Activated T-helper 9 cell treated with anti-CD3 and anti-CD28 coated beads, Interleukin-2, amount 50 U/mL, for 16 hours (primary cell): ENCODE measurements around the gene TENT4B.
"Not testable (repeated sequence)": the region's sequence is repeated elsewhere in the genome, so short reads cannot be mapped to it uniquely, and the experiment has no call there.

ENCODE experiments used
- DNase-seq: peaks from one replicate; pipeline ENCODE4 v3.0.0-alpha.2; 2020; ENCODE audit warnings: low read depth

TENT4B gene

DNA sequence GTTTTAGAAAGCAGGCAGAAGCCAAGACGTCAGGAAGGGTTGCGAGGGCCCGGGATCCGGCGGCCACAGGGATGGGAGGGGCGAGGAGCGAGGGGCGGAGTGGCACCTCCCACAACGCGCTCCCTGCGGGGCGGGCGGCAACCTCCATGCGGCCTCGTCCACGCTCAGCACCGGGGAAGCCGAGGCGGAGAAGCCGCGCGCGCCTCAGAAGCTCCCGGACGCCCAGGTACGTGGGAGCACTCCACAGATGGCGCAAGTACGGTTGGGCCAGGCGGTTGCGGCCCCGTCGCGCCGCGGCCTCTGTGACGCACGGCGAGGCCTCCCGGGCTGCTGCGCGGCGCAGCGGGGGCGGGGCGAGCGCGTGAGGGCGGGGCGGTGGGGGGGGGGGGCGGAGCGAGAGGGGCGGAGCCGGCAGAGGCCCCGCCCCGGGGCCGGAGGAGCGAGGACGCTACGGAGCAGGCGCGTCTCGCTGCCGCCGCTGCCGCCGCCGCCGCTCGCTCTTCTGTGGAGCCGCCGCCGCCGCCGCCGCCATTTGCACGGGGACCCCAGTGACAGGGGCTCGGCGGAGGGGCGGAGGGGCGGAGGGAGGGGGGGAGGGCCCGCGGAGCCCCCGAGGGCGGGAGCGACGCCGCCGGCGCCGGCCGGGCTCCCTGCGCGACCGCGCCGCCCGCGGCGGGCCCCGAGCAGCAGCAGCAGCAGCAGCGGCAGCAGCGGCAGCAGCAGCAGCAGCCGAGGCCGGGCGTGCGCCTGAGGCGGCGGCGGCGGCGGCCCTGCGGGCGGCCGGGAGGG is at the start of gene TENT4B:
Gene TENT4B, plus strand, starts transcription at position 500 of the 789 bp plus-strand sequence. CDS start 316 bp downstream, outside the sequence.
- DNase-seq, result peak; percentile 80

DNA sequence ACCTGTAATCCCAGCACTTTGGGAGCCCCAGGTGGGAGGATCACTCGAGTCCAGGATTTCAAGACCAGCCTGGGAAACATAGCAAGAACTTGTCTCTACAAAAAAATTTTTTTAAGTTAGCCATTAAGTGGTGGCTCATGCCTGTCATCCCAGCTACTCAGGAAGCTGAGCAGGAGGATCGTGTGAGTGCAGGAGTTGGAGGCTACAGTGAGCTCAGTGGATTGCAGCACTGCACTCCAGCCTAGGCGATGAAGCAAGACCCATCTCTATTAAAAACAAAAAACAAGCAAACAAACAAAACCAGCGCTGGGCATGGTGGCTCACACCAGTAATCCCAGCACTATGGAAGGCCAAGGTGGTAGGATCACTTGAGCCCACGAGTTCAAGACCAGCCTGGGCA is 49.3 kb upstream of the TENT4B start:
- DNase-seq, result no peak

DNA sequence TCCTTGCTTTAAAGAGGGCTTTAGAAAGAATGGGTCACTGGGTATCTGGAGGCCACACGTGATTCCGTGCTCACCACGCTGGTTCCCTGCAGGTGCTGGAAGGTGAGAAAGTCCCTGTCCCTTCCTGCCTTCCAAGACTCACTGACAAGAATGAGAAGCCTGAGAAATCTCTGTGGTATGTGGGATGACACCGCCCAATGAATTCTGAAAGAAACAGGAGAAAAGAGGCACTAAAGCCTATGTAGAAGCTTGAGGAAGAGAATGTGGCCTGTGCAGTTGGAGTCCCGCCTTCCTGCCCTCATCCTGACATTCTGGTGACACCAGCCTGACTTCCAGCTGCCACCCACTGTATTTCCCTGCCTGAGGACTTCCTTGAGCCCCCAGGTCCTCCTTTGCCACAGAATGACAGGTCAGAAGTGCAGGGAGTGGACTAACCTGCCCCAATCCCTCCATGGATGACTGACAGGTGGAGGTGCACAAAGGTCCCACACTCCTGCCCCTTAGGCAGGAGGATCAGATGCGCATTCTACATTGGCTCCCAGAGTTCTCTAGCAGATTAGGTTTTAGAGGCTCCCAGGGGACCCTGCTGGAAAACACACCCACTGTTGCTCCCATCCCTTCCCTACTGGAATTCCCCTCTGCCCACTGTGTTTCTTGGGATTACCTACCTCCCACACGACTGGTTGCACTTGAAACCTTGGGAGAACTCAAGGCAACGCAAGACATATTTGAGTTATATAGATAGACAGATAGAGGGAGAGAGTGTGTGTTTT is 38.6 kb upstream of the TENT4B start:
- no peak for DNase-seq

DNA sequence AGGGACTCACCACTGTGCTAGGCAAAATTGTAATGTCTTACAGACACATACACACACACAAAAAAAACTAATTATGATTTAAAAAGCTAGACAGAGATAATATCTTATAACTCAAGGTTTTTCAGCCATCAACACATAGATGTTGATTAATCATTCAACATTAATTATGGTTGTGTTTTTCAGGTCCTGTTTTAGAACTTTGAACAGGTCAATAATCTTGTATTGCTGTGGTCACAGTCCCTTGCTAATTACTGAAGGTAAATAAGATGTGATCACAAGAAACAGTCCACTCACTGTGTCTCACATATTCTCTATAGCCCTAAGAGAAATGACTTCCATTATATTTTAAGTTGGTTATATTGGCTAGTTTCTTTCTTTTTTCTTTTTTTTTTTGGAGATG is 32.4 kb upstream of the TENT4B start:
- DNase-seq, result no peak

DNA sequence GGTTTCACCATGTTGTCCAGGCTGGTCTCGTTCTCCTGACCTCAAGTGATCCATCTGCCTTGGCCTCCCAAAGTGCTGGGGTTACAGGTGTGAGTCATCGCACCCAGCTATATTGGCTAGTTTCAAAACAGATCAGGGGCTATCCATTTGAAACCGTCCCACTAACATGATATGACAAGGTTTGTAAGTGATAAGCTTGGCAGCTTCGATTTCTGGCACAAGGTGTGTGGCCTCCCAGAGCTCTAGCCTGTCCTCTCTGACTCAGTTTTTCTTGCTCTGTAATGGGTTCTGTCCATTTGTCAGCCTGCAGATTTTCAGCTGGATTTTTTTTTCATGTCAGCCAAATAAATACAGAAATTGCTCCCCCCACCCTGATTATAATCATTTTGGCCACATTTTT is 31.8 kb upstream of the TENT4B start:
- no peak for DNase-seq

DNA sequence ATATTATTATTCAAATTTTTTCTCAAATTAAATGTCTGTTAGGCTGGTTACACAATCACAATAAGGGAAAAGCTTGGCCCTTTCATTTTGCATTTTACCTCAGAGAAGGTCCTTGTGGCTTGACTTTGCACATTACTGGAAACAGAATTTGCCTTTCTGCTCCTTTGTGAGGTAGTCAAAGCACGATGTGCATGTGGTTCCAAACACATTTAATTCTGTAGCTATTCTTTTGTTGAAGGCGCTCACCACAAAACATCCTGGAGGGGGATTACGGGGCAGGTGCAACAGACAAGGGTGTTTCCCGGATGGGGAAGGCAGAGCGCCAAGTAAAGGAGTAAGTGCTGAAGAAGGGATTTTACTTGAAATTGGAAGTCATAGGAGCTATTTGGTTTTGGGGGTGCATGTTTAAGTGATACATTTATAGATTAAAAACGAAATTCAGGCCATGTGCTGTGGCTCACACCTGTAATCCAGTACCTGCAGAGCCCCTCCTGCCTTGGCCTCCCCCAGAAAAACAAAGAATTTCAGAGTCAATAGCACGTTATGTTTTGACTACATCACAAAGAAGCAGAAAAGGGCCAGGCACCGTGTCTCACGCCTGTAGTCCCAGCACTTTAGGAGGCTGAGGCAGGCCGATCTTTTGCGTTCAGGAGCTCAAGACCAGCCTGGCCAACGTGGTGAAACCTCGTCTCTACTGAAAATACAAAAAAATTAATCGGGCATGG is 31.2 kb upstream of the TENT4B start:
- no peak for DNase-seq

DNA sequence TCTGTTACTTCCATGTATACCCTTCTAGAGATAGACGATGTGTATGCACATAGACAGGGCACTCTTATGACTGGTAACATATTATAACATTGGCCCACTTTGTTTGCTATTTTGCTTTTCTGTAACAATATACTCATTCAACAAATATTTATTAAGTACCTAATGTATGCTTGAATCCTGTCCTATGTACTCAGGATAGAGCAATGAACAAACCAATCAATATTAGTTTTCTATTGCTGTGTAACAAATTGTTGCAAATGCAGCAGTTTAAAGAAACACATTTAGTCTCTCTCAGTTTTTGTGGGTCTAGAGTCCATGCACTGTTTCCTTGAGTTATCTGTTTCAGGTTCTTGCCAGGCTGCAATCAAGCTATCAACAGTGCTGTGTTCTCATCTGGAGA is 29.7 kb upstream of the TENT4B start:
- no peak for DNase-seq

DNA sequence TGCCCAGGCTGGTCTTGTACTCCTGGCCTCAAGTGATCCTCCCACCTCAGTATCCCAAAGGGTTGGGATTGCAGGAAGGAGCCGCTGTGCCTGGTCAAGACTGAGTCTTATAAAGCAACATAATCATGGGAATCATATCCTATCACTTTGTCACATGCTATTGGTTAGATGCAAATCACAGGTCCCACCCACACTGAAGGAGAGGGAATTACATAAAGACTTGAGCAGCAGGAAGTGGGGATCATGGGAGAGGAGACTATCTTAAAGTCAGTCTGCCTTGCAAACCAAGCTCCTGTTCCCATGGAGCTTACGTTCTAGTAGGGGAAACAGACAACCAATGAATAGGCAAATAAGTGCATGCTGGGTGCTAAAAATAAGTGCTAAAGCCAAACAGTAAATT is 28.3 kb upstream of the TENT4B start:
- DNase-seq, result no peak

DNA sequence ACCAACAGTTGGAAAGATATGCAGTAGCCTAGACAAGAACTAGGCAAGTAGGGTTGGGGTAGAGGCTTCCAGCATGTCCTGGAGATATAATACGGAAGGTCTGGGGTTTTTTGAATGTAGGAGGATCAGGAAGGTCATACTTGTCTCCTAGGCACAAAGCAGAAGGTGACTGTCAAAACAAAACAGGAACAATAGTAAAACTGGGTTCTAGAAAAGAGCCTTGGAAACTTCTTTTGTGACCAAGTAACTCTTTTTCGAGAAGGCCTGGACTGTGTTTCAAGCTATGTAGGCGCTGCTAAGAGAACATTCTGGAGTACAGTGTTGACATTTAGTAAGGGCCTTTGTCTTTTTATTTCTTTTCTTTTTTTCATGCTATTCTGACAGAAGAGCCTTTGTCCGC is 26.9 kb upstream of the TENT4B start:
- no peak for DNase-seq

DNA sequence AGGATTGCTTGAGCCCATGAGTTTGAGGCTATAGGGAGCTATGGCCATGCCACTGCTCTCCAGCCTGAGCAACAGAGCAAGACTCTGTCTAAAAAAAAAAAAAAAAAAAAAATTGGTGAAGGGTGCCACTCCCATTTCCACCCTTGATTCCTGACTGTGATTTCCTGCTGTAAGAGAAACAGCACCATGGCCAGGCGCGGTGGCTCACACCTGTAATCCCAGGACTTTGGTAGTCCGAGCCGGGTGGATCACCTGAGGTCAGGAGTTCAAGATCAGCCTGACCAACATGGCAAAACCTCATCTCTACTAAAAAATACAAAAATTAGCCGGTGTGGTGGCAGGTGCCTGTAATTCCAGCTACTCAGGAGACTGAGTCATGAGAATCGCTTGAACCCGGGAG is 20.5 kb upstream of the TENT4B start:
- DNase-seq, result not testable (repeated sequence)

DNA sequence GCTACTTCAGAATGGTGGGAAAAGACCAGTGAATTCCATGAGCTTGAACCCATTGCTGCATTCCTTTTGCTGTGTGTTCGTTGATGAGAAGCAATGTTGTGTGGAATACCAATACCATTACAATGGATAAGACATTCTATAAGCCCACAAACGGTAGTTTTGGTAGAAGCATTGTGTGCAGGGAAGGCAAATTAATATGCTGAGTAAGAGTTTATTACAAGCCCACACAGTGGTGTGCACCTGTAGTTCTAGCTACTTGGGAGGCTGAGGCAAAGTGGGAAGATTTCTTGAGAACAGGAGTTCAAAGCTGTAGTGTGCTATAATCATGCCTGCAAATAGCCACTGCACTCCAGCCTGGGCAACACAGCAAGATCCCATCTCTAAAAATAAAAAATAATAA is 19.9 kb upstream of the TENT4B start:
- DNase-seq, result no peak

DNA sequence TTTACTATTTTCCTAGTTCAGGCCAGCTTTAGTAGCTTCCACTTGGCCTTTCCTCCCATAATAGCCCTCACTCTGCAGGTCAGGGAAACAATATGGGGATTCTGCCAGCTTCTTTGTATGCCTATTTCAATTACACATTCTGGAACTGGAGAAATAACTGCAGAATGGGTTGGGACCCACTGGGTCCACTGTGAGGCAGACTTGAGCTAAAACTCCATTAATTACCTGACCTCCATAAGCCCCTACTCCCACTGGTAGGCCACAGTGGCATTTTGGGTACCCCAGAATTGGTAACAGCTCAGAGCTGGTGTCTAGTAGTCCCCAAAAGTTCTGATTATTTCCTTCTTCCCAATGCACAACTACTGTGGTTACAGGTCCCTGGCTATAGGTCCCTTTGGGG is 16.7 kb upstream of the TENT4B start:
- no peak for DNase-seq

DNA sequence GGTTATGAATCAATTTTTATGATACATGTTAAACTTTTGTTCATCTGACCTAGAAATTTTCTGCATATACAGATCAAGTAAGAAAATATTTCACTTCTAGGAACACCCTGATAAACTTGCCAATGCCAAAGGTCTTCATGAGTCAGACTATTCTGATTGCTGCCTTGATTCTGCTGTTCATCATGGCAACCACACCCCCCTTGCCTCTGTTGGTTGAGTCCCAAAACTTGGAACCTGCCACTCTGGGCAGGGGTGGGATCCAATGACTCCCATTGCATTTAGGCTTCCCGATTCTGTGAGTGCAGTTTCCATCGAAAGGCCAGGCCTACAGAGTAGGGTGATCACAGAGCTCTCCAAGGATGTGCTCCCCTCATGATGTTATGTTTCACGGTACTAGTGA is 15.8 kb upstream of the TENT4B start:
- no peak for DNase-seq

DNA sequence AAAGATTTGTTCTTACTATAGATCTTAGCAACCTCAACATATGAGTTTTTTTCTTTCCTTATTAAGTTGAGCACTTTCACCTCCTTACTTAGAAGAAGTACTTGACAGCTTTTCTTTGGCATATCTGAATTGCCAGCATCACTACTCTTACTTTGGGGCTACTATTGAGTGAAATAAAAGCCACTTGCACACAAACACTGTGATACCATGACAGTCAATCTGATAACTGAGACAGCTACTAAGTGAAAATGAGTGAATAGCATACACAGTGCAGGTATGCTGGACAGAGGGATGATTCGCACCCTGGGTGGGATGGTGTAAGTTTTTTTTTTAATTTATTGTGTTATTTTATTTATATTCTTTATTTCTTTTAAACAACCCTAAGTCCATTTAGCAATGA is 13.5 kb upstream of the TENT4B start:
- DNase-seq, result no peak

DNA sequence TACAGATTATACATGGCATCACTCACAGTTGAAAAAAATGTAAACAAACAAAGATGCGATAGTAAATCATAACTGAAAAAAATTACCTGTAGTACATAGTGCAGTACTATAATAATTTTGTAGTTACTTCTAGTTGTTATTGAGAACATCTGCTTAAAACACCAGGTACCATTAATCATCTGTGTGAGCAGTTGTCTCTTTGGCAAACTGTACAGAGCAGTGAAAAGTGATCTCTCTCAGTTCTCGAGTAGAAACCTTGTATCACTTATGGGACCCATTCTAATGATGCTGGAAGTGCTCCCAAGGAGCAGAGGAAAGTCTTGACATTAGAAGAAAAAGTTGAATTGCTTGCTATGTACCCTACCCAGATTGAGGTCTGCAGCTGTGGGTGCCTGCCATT is 8.9 kb upstream of the TENT4B start:
- no peak for DNase-seq

DNA sequence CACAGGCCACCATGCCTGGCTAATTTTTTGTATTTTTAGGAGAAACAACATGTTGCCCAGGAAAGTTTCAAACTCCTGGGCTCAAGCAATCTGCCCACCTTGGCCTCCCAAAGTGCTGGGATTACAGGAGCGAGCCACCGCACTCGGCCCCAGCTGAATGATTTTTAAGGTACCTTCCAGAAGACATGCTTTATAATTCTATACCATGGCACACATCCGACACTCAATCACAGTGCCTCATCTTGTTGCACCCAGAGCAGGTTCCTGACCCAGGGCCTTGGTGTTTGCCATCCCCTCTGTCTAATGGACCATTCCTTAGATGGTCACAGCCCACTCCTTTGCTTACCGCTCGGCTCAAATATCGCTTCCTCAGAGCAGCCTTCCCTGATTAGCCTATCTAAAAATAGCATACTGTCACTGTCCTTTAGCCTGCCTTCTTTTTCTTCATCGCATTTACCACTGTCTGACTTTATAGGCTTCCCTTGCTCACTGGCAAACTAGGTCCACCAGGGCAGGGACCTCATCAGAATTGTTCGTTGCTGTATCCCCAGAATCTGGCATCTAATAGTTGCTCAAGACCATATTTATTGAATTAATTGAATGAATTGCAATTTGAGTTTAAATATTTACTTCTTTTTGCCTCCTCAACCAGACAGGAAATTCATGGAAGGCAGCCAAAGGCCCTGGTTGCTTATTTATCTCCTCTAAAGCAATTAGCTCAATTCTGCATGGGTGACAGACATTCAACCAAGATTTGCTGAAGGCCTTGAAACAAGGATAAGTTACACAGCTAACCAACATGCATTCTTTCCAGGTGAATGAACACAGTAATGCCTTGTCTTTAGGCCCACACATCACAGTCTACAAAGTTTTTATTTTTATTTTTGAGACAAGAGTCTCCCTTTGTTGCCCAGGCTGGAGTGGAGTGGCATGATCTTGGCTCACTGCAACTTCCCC is 6.3 kb upstream of the TENT4B start:
- DNase-seq, result no peak

DNA sequence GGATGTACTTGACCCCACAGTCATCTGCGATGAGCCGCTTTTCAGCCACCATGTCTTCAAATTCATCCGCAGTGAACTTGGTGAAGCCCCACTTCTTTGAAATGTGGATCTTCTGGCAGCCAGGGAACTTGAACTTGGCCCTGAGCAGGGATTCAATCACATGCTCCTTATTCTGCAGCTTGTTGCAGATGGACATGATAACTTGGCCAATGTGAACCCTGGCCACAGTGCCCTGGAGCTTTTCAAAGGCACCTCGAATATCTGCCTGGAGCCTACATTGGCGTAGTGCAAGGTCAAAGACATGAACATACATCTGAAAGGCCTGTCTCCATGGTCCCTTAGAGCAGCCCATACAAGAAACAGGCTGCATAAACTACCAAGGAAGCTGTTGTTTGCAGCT is 1.8 kb upstream of the TENT4B start:
- no peak for DNase-seq

DNA sequence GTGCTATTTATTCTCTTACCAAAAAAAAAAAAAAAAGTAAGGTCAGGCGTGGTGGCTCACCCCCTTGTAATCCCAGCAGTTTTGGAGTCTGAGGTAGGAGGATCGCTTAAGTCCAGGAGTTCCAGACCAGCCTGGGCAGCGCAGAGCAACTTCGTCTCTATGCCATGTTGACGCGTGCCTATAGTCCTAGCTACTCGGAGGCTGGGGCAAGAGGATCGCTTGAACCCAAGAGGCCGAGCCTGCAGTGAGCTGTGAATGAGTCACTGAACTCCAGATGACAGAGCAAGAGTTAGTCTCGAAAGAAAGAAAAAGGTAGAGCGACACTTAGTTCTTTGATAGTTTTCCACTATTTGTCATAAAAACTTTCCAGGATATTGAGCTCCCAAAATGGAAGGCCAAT is 1.4 kb upstream of the TENT4B start:
- DNase-seq, result no peak

DNA sequence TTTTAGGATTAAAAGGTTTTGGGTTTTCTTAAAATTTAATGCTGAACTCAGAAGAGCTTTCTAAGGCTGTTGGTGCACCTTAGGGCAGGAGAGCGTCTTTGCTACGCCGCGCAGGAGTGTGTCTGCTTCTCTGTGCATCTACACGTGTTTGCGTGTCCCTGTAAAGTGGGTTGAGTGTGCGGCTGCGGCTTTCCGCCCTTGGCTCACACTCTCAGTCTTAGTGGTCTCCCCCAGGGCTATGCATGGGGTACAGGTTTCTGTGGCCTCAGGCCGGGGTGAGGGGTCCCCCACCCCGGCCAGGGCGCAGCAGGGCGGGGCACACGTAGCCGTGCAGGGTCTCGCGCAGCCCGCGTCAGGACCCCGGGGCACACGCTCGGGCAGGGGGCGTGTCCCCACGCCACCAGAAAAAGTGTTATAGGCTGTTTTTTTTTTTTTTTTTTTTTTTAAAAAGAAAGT is 727 bp upstream of the TENT4B start:
- DNase-seq, result peak; percentile 55

DNA sequence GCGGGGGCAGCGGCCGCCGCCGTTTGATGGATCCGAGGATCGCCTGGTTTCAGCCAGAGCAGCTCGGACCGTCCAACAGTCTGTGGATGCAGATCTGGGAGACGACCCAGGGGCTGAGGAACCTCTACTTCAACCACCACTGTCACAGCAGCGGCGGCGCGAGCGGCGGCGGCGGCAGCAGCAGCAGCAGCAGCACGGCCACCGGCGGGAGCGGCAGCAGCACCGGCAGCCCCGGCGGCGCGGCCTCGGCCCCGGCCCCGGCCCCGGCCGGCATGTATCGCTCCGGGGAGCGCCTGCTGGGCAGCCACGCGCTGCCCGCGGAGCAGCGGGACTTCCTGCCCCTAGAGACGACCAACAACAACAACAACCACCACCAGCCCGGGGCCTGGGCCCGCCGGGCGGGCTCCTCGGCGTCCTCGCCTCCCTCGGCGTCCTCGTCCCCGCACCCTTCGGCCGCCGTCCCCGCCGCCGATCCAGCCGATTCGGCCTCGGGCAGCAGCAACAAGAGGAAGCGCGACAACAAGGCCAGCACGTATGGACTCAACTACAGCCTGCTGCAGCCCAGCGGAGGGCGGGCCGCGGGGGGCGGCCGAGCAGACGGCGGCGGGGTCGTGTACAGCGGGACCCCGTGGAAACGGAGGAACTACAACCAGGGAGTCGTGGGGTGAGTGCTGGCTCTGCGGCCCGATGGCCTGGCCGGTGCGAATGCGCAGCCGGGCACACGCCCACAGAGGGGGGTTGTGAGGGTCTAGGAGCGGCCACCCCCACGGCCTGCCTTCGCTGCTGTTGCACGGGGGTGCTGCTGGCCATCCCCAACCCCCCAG is 702 bp downstream of the TENT4B start:
- peak; percentile 12 for DNase-seq
